Neural progenitor cell (in vitro differentiated cells): Measurements from ENCODE around the gene ASIC1.

Experiments used
- EZH2 ChIP-seq: fragments of 200-600 bp; sonication (generic); IDR thresholded peaks from 2 replicates; pipeline ENCODE4 v1.6.1; 2017; ENCODE audit warnings: antibody characterized with exemption, mild to moderate bottlenecking, moderate library complexity
- TF ChIP-seq, protein P1 (sequence below): fragments of 200-600 bp; sonication (generic); IDR thresholded peaks from 2 replicates; pipeline ENCODE4 v1.5.1; 2017; ENCODE audit warnings: antibody characterized with exemption, mild to moderate bottlenecking

DNA sequence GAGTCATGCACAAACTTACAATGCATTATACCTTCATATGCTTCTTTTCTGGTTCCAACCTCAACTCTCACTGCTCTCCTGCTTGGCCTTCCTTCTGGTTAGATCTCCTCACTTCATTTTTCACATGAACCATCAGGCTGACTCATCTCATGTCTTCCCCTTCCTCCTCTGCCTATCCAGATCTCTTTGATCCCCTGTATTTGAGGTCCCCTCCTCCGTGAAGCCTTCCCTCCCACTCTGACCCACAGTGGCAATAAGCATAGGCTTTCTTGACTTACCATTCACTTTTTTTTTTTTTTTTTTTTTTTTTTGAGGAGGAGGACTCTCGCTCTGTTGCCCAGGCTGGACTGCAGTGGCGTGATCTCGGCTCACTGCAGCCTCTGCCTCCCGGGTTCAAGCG, 14.7 kb upstream of the ASIC1 start:
- TF ChIP-seq, protein P1, sequence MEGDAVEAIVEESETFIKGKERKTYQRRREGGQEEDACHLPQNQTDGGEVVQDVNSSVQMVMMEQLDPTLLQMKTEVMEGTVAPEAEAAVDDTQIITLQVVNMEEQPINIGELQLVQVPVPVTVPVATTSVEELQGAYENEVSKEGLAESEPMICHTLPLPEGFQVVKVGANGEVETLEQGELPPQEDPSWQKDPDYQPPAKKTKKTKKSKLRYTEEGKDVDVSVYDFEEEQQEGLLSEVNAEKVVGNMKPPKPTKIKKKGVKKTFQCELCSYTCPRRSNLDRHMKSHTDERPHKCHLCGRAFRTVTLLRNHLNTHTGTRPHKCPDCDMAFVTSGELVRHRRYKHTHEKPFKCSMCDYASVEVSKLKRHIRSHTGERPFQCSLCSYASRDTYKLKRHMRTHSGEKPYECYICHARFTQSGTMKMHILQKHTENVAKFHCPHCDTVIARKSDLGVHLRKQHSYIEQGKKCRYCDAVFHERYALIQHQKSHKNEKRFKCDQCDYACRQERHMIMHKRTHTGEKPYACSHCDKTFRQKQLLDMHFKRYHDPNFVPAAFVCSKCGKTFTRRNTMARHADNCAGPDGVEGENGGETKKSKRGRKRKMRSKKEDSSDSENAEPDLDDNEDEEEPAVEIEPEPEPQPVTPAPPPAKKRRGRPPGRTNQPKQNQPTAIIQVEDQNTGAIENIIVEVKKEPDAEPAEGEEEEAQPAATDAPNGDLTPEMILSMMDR, result no peak
- no peak for TF ChIP-seq EZH2
